ENCODE measurements around the gene POLDIP2. TPM values are rescaled to one million over a fixed set of nuclear protein-coding genes. Genes with fewer than 3 reads are reported as not detected.
A peak's percentile ranks its signal among the peaks of the same experiment; 100 is the strongest.

The POLDIP2 gene
- total and polyA plus RNA-seq, 2 of the 4 experiments (the other 2 are of a cell fraction) = 66.7 to 77.8 TPM

DNA sequence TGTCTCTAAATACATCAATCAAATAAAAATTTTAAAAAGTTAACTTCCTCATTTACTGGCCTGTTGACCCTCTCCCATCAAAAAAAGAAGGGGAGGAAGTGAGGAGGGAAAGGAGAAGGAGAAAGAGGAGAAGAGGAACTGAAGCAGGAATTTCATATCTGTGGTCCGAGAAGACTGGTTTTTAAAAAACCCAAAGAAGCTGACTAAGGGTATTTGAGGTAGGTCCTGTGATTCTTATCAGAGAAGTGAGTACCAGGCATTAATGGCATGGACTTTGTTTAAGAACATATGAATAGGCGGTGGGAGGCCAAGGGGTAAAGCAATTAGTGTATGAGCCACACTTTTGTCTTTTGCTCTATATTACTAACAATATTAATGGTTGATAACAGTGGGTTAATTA is 46.7 kb upstream of the POLDIP2 start:
- Histone ChIP-seq H2AK9ac (replicated peaks; ENCODE audit: low read depth, low read length, poor library complexity) (no peak overlapping the region), H3K56ac (ENCODE audit: extremely low read depth, insufficient read depth, low read length) (no peak overlapping the region), H4K20me1 (ENCODE audit: insufficient read depth, low read length) (no peaks in the 10 kb centered on the region), H3K4me2 (ENCODE audit: low read depth, low read length) (no peak overlapping the region), H3K4ac (ENCODE audit: low read depth, low read length) (no peak overlapping the region), H2AFZ (replicated peaks; ENCODE audit: low read length, poor library complexity) (no peak overlapping the region), H3K14ac (replicated peaks; ENCODE audit: low read depth, low read length) (no peak overlapping the region), H2BK5ac (ENCODE audit: low read depth, low read length, poor library complexity, severe bottlenecking) (no peak overlapping the region), H3K9me1 (ENCODE audit: insufficient read depth, low read length) (peaks cover 18% of the 10 kb centered on the region), H3K79me1 (ENCODE audit: low read depth in 1 of 2, low read length in 2 of 2) (no peaks in the 10 kb centered on the region), H3K9ac (ENCODE audit: low read depth, low read length) (no peak overlapping the region), H2BK20ac (ENCODE audit: low read depth, low read length) (no peak overlapping the region), H3K23ac (ENCODE audit: low read depth, low read length) (no peak overlapping the region), H3K4me1 (ENCODE audit: control insufficient read depth, insufficient read depth, low read length) (peaks cover 3% of the 10 kb centered on the region), H3K27me3 (ENCODE audit: control insufficient read depth, insufficient read depth, low read length) (0 out of 2 replicates have a peak, but pooled peaks cover 2% of the 10 kb centered on the region), H3K36me3 (ENCODE audit: control insufficient read depth, insufficient read depth, low read length) (peaks cover 7% of the 10 kb centered on the region), H3K9me3 (ENCODE audit: control insufficient read depth, insufficient read depth, low read length) (no peaks in the 10 kb centered on the region), H3K4me3 (ENCODE audit: insufficient read depth, low read depth, low read length) (no peak overlapping the region), H2BK15ac (ENCODE audit: low read depth, low read length) (no peak overlapping the region), H3K27ac (ENCODE audit: insufficient read depth, low read length) (no peak overlapping the region), H2AK5ac (ENCODE audit: low read depth, low read length) (no peak overlapping the region), H3K18ac (ENCODE audit: low read depth, low read length) (no peak overlapping the region), H4K5ac (ENCODE audit: low read depth, low read length) (no peak overlapping the region), H4K8ac (ENCODE audit: low read depth in 2 of 2, low read length in 2 of 2) (no peak overlapping the region), H2BK120ac (ENCODE audit: low read depth, low read length) (no peak overlapping the region), H4K91ac (ENCODE audit: insufficient read depth, low read depth, low read length) (no peak overlapping the region)
- ChIA-PET CTCF (no interaction called here), POLR2A (ENCODE audit: unreplicated experiment) (no interaction called here)
- DNase-seq (no peak), ATAC-seq (ENCODE audit: low read depth) (no peak)
- in situ Hi-C loops (cut with MboI; ENCODE audit: low sequenced_read_pairs) (no loop called here), intact Hi-C loops (cut with micrococcal nuclease) (loop anchor here (10.0 kb wide), 1 partner anchor 141 kb away; no protein-coding TSS in a partner anchor), dilution Hi-C loops (cut with HindIII; ENCODE audit: low sequenced_read_pairs, unreplicated experiment) (no loop called here)
- TF ChIP-seq USF2 (IDR thresholded peaks at IDR 0.05; ENCODE audit: low read depth, low read length) (no peak), MAFK (IDR thresholded peaks at IDR 0.05; ENCODE audit: low read depth, low read length) (peak; percentile 84)
- BruUV-seq (replicated peaks) = no TSS peak
- 88% methylated on average over 1 of the region's 2 CpGs; no CpG with 5 or more reads in 1 of the 2 experiments for WGBS, 2 experiments (ENCODE audit: extremely low coverage in 2 of 2, insufficient read length in 1 of 2)

All from IMR-90 (cell line).